PC-3 (cell line): ENCODE data around the gene TNNT2. TPM values are rescaled to one million over a fixed set of nuclear protein-coding genes. Genes with fewer than 3 reads are reported as not detected.

ENCODE experiments used
- ATAC-seq: fragments of 200-7000 bp; cut with Tn5 transposase; 2 replicates; pipeline ENCODE4 v1.9.1; 2020; ENCODE audit warnings: mild to moderate bottlenecking, moderate library complexity
- BruUV-seq: library from RNA; stranded (reverse); fragments of 400-500 nt; replicated peaks from 2 replicates; lab custom pipeline; 2021; lab: Mats Ljungman, UMichigan
- CTCF ChIA-PET: fragments of 300-600 bp; sonication (Branson Sonifier 250); formaldehyde crosslinking; loops from one replicate; lab custom pipeline; 2022; ENCODE audit warnings: antibody characterized with exemption; lab: Charles Lee
- POLR2A ChIA-PET: fragments of 300-600 bp; sonication (Branson Sonifier 250); formaldehyde crosslinking; loops from one replicate; lab custom pipeline; 2022; ENCODE audit warnings: antibody characterized with exemption; ENCODE audit not compliant: unreplicated experiment; lab: Charles Lee
- DNase-seq: peaks from one replicate; pipeline ENCODE4 v3.0.0-alpha.2; 2015
- H2AFZ ChIP-seq: fragments of 300-600 bp; sonication (generic); 2 replicates; pipeline ENCODE4 v1.6.0; 2016; ENCODE audit warnings: antibody characterized with exemption, low read length
- H3F3A ChIP-seq: fragments of 300-600 bp; sonication (generic); one replicate; pipeline ENCODE4 v1.6.0; 2017; ENCODE audit warnings: antibody characterized with exemption, low read length, control low read depth, mild to moderate bottlenecking; ENCODE audit not compliant: unreplicated experiment
- H3K27ac ChIP-seq: fragments of 300-600 bp; sonication (generic); 2 replicates; pipeline ENCODE4 v1.5.1; 2016; ENCODE audit warnings: mild to moderate bottlenecking, low read length
- H3K27me3 ChIP-seq: fragments of 300-600 bp; sonication (generic); 2 replicates; pipeline ENCODE4 v1.6.1; 2016; ENCODE audit warnings: low read length, mixed read lengths
- H3K36me3 ChIP-seq: fragments of 300-600 bp; sonication (generic); 2 replicates; pipeline ENCODE4 v1.6.1; 2016; ENCODE audit warnings: low read depth, mixed run types, low read length, mixed read lengths
- H3K4me1 ChIP-seq: fragments of 300-600 bp; sonication (generic); 2 replicates; pipeline ENCODE4 v1.5.1; 2016; ENCODE audit warnings: low read length; ENCODE audit not compliant: insufficient read depth
- H3K4me2 ChIP-seq: fragments of 300-600 bp; sonication (generic); 2 replicates; pipeline ENCODE4 v1.6.0; 2016; ENCODE audit warnings: low read length
- H3K4me3 ChIP-seq: fragments of 300-600 bp; sonication (generic); 2 replicates; pipeline ENCODE4 v1.5.1; 2016; ENCODE audit warnings: mild to moderate bottlenecking, low read length, mixed read lengths
- H3K79me2 ChIP-seq: fragments of 300-600 bp; sonication (generic); 2 replicates; pipeline ENCODE4 v1.6.1; 2017; ENCODE audit warnings: low read length, mixed read lengths
- H3K9ac ChIP-seq: fragments of 300-600 bp; sonication (generic); 2 replicates; pipeline ENCODE4 v1.6.0; 2016; ENCODE audit warnings: mild to moderate bottlenecking, low read length
- H3K9me2 ChIP-seq: fragments of 300-600 bp; sonication (generic); replicated peaks from 2 replicates; pipeline ENCODE4 v1.6.1; 2016; ENCODE audit warnings: mixed run types, low read length, mixed read lengths
- H3K9me3 ChIP-seq: fragments of 300-600 bp; sonication (generic); 2 replicates; pipeline ENCODE4 v1.6.1; 2016; ENCODE audit warnings: low read length, mixed read lengths
- H4K20me1 ChIP-seq: fragments of 300-600 bp; sonication (generic); 2 replicates; pipeline ENCODE4 v1.6.1; 2016; ENCODE audit warnings: low read length, mixed read lengths
- CTCF ChIP-seq: fragments of 300-600 bp; sonication (generic); conservative IDR thresholded peaks from 2 replicates; pipeline ENCODE4 v1.5.1; 2017; ENCODE audit warnings: antibody characterized with exemption, low read depth, mild to moderate bottlenecking, low read length
- EZH2 ChIP-seq: fragments of 300-600 bp; sonication (generic); IDR thresholded peaks from one replicate; pipeline ENCODE4 v1.6.1; 2017; ENCODE audit warnings: antibody characterized with exemption, mild to moderate bottlenecking, low read length; ENCODE audit not compliant: unreplicated experiment
- EZH2phosphoT487 ChIP-seq: fragments of 300-600 bp; sonication (generic); IDR thresholded peaks from 2 replicates; pipeline ENCODE4 v1.6.1; 2018; ENCODE audit warnings: mild to moderate bottlenecking, antibody characterized with exemption, low read length, borderline replicate concordance
- intact Hi-C: fragments of 100-400 bp; cut with micrococcal nuclease; formaldehyde crosslinking; loops from 2 replicates; pipeline ENCODE4 v1.9.0; 2023
- total RNA-seq: library from RNA; depleted of rRNA; stranded (reverse); fragments of >200 nt; gene quantifications from 2 replicates; pipeline ENCODE4 v1.2.3, GENCODE V29; 2014

Gene TNNT2
- total RNA-seq, 1 experiment from 2014 or later: 1.1 TPM

DNA sequence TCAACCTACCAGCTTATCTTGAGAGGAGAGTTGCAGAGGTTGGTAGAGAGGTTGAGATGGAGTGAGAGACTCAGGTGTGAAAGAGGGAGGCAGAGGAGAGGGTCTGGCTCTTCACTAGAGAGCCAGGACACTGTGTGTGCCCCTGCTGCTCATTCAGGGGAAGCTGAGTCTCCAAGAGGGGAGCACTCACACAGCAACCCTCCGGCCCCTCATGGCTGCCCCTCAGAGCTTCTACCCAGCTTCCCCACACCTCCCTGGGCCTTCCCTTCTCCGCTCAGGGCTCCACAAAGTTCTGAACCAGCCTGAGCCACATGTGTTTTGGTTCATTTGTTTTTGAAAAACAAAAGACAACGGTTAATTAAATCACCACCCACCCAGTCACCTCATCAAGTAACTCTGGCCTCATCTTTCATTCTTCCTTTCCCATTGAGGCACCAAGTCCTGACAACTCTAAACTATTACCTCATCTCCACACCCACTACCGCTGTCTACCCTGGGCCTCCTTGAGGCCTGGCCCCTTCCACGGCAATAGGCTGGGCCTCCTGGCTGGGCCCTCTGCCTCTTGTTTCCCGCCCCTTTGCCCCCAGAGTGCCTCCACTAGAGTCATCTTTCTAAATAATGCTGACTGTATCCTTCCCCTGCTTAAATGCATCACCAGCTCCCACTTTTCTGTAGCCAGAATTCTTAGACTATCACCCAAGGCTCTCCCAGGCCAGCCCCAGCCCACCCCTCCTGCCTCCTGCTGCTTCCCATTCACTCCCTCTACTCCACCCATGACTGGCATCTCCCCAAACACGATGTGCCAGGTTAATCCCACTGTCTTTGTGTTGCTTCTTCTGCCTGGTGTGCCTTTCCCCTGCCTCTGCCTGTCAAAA lies 33.0 kb downstream of the TNNT2 start:
- H3K27me3 ChIP-seq: no peaks in the 10 kb centered on the region
- no peak overlapping the region for H3K4me2 ChIP-seq
- H3K36me3 ChIP-seq: 0 out of 2 replicates have a peak, but pooled peaks cover 4% of the 10 kb centered on the region
- DNase-seq (no peak), ATAC-seq (no peak)
- H3K9me2 ChIP-seq: 0 out of 2 replicates have a peak, but pooled peaks cover 3% of the 10 kb centered on the region
- H3K9me3 ChIP-seq: peaks cover 10% of the 10 kb centered on the region
- peaks cover 22% of the 10 kb centered on the region for H3K4me1 ChIP-seq
- H3F3A ChIP-seq: no peaks in the 10 kb centered on the region
- no peaks in the 10 kb centered on the region for H3K79me2 ChIP-seq
- no peak overlapping the region for H3K4me3 ChIP-seq
- no peak overlapping the region for H3K9ac ChIP-seq
- H3K27ac ChIP-seq: no peak overlapping the region
- no peak overlapping the region for H2AFZ ChIP-seq
- CTCF ChIA-PET: interaction anchor here (0.6 kb wide), 2 partner anchors 55 to 730 kb away, joined by 3 to 6 read pairs; no protein-coding TSS in a partner anchor
- POLR2A ChIA-PET: no interaction called here
- intact Hi-C loops: loop anchor here (5.0 kb wide), 1 partner anchor 217 kb away; the partner anchor contains the start of gene ASCL5
- BruUV-seq: no TSS peak
- no peaks in the 10 kb centered on the region for H4K20me1 ChIP-seq
- no peak for TF ChIP-seq EZH2
- no peak for TF ChIP-seq EZH2phosphoT487
- no peak for TF ChIP-seq CTCF

GRCh38 chr1:201341377-201341776 lies 36.1 kb downstream of the TNNT2 start:
- peaks cover 10% of the 10 kb centered on the region for H3K9me3 ChIP-seq
- H4K20me1 ChIP-seq: no peaks in the 10 kb centered on the region
- H3K79me2 ChIP-seq: no peaks in the 10 kb centered on the region
- CTCF ChIA-PET: interaction anchor here (0.6 kb wide), 1 partner anchor 42 kb away, joined by 3 read pairs; no protein-coding TSS in a partner anchor
- no peak overlapping the region for H3K9ac ChIP-seq
- DNase-seq (no peak), ATAC-seq (no peak)
- H3K9me2 ChIP-seq: 0 out of 2 replicates have a peak, but pooled peaks cover 3% of the 10 kb centered on the region
- no peak overlapping the region for H3K27ac ChIP-seq
- POLR2A ChIA-PET: no interaction called here
- intact Hi-C loops: no loop called here
- peaks cover 6% of the 10 kb centered on the region for H3K4me1 ChIP-seq
- H3F3A ChIP-seq: no peaks in the 10 kb centered on the region
- H2AFZ ChIP-seq: no peak overlapping the region
- TF ChIP-seq EZH2phosphoT487 (0 out of 2 replicates have a peak, but pooled peaks have one; percentile 12), EZH2 (no peak)
- BruUV-seq: no TSS peak
- H3K4me3 ChIP-seq: no peak overlapping the region
- no peaks in the 10 kb centered on the region for H3K27me3 ChIP-seq
- H3K4me2 ChIP-seq: no peak overlapping the region
- 0 out of 2 replicates have a peak, but pooled peaks cover 4% of the 10 kb centered on the region for H3K36me3 ChIP-seq

- Histone ChIP-seq H3K9me3 (peaks cover 2% of the 10 kb centered on the region), H3K9me2 (no peaks in the 10 kb centered on the region), H3K27ac (no peak overlapping the region), H3K4me3 (no peak overlapping the region), H2AFZ (no peak overlapping the region), H3K4me2 (no peak overlapping the region), H3K9ac (no peak overlapping the region), H4K20me1 (no peaks in the 10 kb centered on the region), H3K4me1 (no peaks in the 10 kb centered on the region), H3K36me3 (0 out of 2 replicates have a peak, but pooled peaks cover 2% of the 10 kb centered on the region), H3F3A (no peaks in the 10 kb centered on the region), H3K79me2 (no peaks in the 10 kb centered on the region), H3K27me3 (no peaks in the 10 kb centered on the region)
- CTCF ChIA-PET: no interaction called here
- no TSS peak for BruUV-seq
- POLR2A ChIA-PET: no interaction called here
- intact Hi-C loops: no loop called here
- ATAC-seq (no peak), DNase-seq (no peak)
- no peak for TF ChIP-seq EZH2
- no peak for TF ChIP-seq EZH2phosphoT487
- TF ChIP-seq CTCF: no peak
Measured at GRCh38 chr1:201336711-201337450, 40.6 kb downstream of the TNNT2 start.
